ENCODE data around the gene SLC5A11. TPM values are rescaled to one million over a fixed set of nuclear protein-coding genes. Genes with fewer than 3 reads are reported as not detected.

SLC5A11 gene
- total and polyA plus RNA-seq, 2 of the 13 experiments (the other 11 are each of a cell fraction or from before 2014, with no cell fraction given): 1.2 to 3.3 TPM

GRCh38 chr16:24858219-24859041, 12.7 kb downstream of the SLC5A11 start (continued):
- TF ChIP-seq ELF3 (CRISPR knock-in tag; IDR thresholded peaks at IDR 0.05) (peak; percentile 93), ESRRA (CRISPR knock-in tag; IDR thresholded peaks at IDR 0.05; ENCODE audit: low read depth) (peak; percentile 54; the same call in 1 of the 2 replicates), POLR2AphosphoS2 (IDR thresholded peaks at IDR 0.05; ENCODE audit: low read depth, low read length) (no peak), SMAD3 (CRISPR knock-in tag; IDR thresholded peaks at IDR 0.05) (peak; percentile 99), ZNF263 (CRISPR knock-in tag; IDR thresholded peaks at IDR 0.05) (peak; percentile 71), ZFP90 (CRISPR knock-in tag; IDR thresholded peaks at IDR 0.05; ENCODE audit: borderline replicate concordance) (peak; percentile 88; the same call in 1 of the 2 replicates), PLSCR1 (CRISPR knock-in tag; IDR thresholded peaks at IDR 0.05; ENCODE audit: borderline replicate concordance) (no peak), AGO1 (IDR thresholded peaks at IDR 0.05; ENCODE audit: low read depth, low read length, poor library complexity, severe bottlenecking) (no peak), PAF1 (CRISPR knock-in tag; IDR thresholded peaks at IDR 0.05) (no peak), ZNF160 (CRISPR knock-in tag; IDR thresholded peaks at IDR 0.05) (peak; percentile 93; the same call in 1 of the 2 replicates), ZBTB4 (CRISPR knock-in tag; IDR thresholded peaks at IDR 0.05; ENCODE audit: borderline replicate concordance) (no peak), TGIF2 (CRISPR knock-in tag; IDR thresholded peaks at IDR 0.05) (peak; percentile 97), ZNF782 (CRISPR knock-in tag; IDR thresholded peaks at IDR 0.05; ENCODE audit: borderline replicate concordance) (peak; percentile 90; the same call in 1 of the 2 replicates), MXI1 (IDR thresholded peaks at IDR 0.05; ENCODE audit: borderline replicate concordance, low read depth, low read length) (peak; percentile 42; the same call in 1 of the 3 replicates), ZNF138 (CRISPR knock-in tag; IDR thresholded peaks at IDR 0.05; ENCODE audit: low read depth) (peak; percentile 97), ZFP1 (CRISPR knock-in tag; IDR thresholded peaks at IDR 0.05) (peak; percentile 74; the same call in 1 of the 2 replicates), ZNF543 (CRISPR knock-in tag; IDR thresholded peaks at IDR 0.05) (0 out of 2 replicates have a peak, but pooled peaks have one; percentile 72), CSRNP2 (CRISPR knock-in tag; conservative IDR thresholded peaks at IDR 0.05; ENCODE audit: low read depth) (peak; percentile 78; the same call in 1 of the 2 replicates), NRL (CRISPR knock-in tag; IDR thresholded peaks at IDR 0.05; ENCODE audit: borderline replicate concordance) (no peak), PRMT3 (CRISPR knock-in tag; IDR thresholded peaks at IDR 0.05; ENCODE audit: borderline replicate concordance, low read depth) (peak; percentile 97)

Measured in HepG2 (cell line).